GM19468 (cell line): Measurements from ENCODE around the gene SEPTIN5.

ENCODE experiments used
- ATAC-seq: cut with Tn5 transposase; IDR thresholded peaks from one replicate; pipeline ENCODE4 v1.9.1; 2021; ENCODE audit warnings: mild to moderate bottlenecking, moderate library complexity, moderate number of reproducible peaks; ENCODE audit not compliant: unreplicated experiment; ENCODE audit errors: extremely low read depth

The SEPTIN5 gene

GRCh38 chr22:19767427-19768341, 53.4 kb downstream of the SEPTIN5 start:
- no peak for ATAC-seq

GRCh38 chr22:19769393-19769715, 55.1 kb downstream of the SEPTIN5 start:
- no peak for ATAC-seq

GRCh38 chr22:19770349-19771220, 56.3 kb downstream of the SEPTIN5 start:
- ATAC-seq, result no peak

GRCh38 chr22:19772422-19772672, 58.0 kb downstream of the SEPTIN5 start:
- ATAC-seq, result no peak
